ENCODE measurements around the gene EFCAB6. TPM values are rescaled to one million over a fixed set of nuclear protein-coding genes. Genes with fewer than 3 reads are reported as not detected.
A peak's percentile ranks its signal among the peaks of the same experiment; 100 is the strongest.

Gene EFCAB6
- total and polyA plus RNA-seq, 11 donors = 0.53 to 2.3 (median 1.5) TPM

DNA sequence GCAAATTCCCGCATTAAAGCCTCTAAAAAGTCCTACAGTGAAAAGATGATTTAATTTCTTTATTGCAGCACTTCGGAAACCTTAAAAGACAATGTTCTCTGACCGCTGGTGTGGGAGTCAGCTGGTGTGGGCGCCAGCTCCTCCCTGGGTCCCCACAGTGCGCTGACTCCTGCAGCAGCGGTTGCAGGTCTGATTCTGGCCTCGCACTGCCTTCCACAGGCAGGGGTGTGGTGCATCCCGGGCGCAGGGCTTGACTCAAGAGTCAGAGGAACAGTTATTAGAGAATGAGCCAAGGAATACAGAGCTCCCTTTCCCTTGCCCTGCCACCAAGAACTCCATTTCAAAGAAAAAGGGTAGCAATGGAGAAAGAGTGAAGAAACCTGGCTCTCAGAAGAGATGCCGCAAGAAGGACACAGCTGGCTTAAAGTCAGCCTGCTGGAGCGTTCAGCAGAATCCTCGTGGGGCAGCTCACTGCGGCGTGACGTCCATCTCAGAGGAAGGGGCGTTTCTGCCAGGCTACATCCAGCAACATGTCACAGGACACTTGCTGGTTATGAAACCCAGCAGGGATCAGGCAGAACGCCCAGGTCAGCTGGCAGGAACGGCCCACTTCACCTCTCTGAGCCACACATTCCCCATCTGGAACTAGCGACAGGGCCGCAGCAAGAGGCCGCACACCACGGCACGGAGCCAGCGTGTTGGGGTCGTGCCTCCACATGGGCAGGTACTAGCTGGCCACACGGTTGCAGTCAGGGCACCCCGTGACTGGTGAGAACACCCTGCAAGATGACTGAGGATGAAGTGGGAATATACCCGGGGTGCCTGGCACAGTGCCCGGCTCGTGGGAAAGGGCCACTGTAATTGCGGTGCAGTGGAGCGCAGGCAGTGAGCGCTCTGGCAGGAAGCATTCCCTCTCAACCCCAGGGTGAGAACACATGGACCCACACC is 18.1 kb upstream of the EFCAB6 start:
- Histone ChIP-seq H3K9me3 (no peaks in the 10 kb centered on the region), H3K27ac (peak overlapping the region; percentile 32 to 91 (median 80)), H3K4me3 (peak overlapping the region in 3 of 12 donors; percentile 2 to 34 (median 2)), H3K27me3 (peaks cover 0 to under 1% (median 0%) of the 10 kb centered on the region in 9 donors), H3K4me1 (peaks cover 0 to 35% (median 18%) of the 10 kb centered on the region in 12 donors), H3K36me3 (no peaks in the 10 kb centered on the region)
- TF ChIP-seq POLR2A (IDR thresholded peaks at IDR 0.05) = no peak
- TF ChIP-seq, protein P1, sequence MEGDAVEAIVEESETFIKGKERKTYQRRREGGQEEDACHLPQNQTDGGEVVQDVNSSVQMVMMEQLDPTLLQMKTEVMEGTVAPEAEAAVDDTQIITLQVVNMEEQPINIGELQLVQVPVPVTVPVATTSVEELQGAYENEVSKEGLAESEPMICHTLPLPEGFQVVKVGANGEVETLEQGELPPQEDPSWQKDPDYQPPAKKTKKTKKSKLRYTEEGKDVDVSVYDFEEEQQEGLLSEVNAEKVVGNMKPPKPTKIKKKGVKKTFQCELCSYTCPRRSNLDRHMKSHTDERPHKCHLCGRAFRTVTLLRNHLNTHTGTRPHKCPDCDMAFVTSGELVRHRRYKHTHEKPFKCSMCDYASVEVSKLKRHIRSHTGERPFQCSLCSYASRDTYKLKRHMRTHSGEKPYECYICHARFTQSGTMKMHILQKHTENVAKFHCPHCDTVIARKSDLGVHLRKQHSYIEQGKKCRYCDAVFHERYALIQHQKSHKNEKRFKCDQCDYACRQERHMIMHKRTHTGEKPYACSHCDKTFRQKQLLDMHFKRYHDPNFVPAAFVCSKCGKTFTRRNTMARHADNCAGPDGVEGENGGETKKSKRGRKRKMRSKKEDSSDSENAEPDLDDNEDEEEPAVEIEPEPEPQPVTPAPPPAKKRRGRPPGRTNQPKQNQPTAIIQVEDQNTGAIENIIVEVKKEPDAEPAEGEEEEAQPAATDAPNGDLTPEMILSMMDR (IDR thresholded peaks at IDR 0.05) = peak in 1 of 12 donors; percentile 6
- intact Hi-C loops (cut with DNase I) = loop anchor here in 6 of 10 donors (5.0 to 10.0 kb wide), 6 partner anchors 57 to 595 kb away; no protein-coding TSS in a partner anchor
- 33 to 42% (median 38%) methylated on average over 26 to 33 of the region's 33 CpGs for WGBS, 4 donors
- DNase-seq (peak; percentile 77 to 93 (median 81)), ATAC-seq (peak; percentile 77 to 88 (median 82))

DNA sequence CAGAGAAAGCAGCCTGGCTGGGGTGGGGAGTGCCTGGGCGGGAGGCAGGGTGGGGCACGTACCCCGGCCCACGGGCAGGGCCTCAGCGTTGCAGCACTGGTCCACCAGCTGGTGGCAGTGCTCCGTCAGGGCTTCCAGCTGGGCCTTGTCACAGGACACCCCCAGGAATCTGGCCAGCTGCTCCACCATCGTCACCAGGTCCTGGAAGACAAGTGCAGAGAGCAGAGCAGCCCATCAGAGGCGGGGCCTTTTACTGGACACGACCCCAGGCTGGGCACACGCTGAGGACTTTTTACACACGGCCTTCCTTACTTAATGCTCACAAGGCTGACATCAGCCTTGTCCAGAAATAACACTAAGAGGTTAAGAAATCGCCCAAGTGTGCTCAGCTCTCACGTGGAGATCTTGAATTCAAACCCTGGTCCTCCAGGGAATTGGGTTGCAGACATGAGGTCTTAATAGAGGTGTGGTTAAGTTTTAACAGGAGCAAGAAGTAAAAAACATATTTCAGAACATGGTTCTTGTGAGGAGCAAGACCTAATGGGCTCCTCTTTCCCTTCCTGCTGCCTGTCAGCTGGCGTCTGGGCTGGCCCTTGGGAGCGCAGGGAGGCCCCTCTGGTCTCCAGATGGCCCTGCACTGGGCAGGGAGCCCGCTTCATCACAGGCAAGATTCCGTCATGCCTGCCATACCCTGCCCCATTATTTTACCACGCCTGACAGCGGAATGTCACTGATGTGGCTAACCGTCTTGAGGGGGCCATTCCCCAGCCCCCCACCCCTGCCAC is 17.1 kb upstream of the EFCAB6 start:
- TF ChIP-seq, protein P1 (IDR thresholded peaks at IDR 0.05) = peak in 11 of 12 donors; percentile 11 to 69 (median 44)
- no peak for TF ChIP-seq POLR2A (IDR thresholded peaks at IDR 0.05)
- ATAC-seq = peak; percentile 52 to 82 (median 78)
- peaks cover 0 to 35% (median 18%) of the 10 kb centered on the region in 12 donors for H3K4me1 ChIP-seq
- no peaks in the 10 kb centered on the region for H3K36me3 ChIP-seq
- H3K27ac ChIP-seq = peak overlapping the region; percentile 44 to 91 (median 80)
- no peaks in the 10 kb centered on the region for H3K9me3 ChIP-seq
- WGBS, 4 donors = 24 to 36% (median 32%) methylated on average over 15 to 20 of the region's 20 CpGs
- H3K27me3 ChIP-seq = peaks cover 0 to 10% (median 0%) of the 10 kb centered on the region in 9 donors
- intact Hi-C loops (cut with DNase I) = loop anchor here in 6 of 10 donors (5.0 to 10.0 kb wide), 5 partner anchors 58 to 594 kb away; no protein-coding TSS in a partner anchor
- H3K4me3 ChIP-seq = no peak overlapping the region
- DNase-seq = peak; percentile 79 to 93 (median 87)

DNA sequence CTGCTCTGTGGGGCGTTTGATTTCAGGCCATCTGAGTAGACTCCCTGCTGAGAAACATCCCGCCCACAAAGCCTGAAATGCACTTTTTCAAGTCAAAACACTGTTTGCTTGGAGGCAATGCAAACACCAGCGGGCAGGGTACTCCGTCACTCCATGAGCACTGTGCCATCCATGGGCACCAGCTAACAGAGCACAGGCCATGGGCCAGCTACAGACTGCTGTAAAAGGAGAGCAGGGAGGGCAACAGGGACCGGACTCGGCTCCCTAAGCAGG is 16.6 kb upstream of the EFCAB6 start:
- H3K9me3 ChIP-seq = no peaks in the 10 kb centered on the region
- H3K4me3 ChIP-seq = no peak overlapping the region
- H3K36me3 ChIP-seq = no peaks in the 10 kb centered on the region
- TF ChIP-seq POLR2A (IDR thresholded peaks at IDR 0.05) = no peak
- TF ChIP-seq, protein P1 (IDR thresholded peaks at IDR 0.05) = no peak
- peaks cover 0 to 14% (median 0%) of the 10 kb centered on the region in 9 donors for H3K27me3 ChIP-seq
- no peak for DNase-seq
- H3K27ac ChIP-seq = peak overlapping the region in 9 of 12 donors; percentile 39 to 91 (median 79)
- ATAC-seq = no peak
- intact Hi-C loops (cut with DNase I) = loop anchor here in 6 of 10 donors (5.0 to 10.0 kb wide), 5 partner anchors 59 to 594 kb away; no protein-coding TSS in a partner anchor
- peaks cover 0 to 32% (median 18%) of the 10 kb centered on the region in 12 donors for H3K4me1 ChIP-seq
- 65 to 86% (median 68%) methylated on average over 4 to 6 of the region's 6 CpGs for WGBS, 4 donors

All from heart left ventricle (tissue), 16 donors.